Fibroblast of skin of right biceps (primary cell): ENCODE data around the gene NEURL2.

Experiments
- DNase-seq: peaks from one replicate; pipeline ENCODE4 v3.0.0-alpha.2; 2013

NEURL2 gene

DNA sequence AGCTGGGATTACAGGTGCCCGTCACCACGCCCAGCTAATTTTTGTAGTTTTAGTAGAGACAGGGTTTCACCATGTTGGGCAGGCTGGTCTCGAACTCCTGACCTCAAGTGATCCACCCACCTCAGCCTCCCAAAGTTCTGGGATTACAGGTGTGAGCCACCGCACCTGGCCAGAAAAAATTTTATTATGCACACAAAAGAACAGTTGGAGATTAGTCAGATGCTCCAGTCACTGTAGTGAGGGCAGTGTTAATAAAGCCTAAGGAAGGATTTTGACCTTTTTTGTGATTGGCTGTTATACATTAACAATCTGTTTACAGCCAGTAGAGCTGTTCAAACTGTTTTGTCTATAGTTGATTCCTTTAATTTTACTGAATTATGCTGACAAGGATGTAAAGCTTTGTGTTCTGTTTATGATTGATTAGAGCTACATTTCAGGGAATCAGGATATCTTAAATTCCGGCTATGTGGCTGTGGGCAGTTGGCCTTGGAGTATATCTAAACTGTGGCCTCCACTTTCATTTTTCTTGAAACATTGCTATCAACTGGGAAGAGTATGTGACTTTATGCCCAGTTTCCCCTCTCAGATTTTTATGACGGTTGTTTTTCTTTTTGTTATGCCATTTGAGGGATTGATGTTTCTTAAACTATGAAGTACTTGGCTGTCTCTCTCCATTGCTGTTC lies 23.7 kb downstream of the NEURL2 start:
- no peak for DNase-seq

DNA sequence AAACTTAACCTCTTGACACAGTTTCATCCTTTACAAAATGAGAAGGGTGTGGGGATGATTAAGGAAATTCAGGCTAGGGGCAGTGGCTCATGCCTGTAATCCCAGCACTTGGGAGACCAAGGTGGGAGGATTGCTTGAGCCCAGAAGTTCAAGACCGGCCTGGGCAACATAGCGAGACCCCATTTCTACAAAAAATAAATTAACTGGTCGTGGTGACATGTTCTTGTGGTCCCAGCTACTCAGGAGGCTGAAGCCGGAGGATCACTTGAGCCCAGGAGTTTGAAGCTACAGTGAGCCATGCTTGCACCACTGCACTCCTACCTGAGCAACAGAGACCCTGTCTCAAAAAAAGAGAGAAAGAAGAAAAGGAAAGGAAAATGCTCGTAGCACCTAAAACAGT lies 24.6 kb downstream of the NEURL2 start:
- DNase-seq = no peak

DNA sequence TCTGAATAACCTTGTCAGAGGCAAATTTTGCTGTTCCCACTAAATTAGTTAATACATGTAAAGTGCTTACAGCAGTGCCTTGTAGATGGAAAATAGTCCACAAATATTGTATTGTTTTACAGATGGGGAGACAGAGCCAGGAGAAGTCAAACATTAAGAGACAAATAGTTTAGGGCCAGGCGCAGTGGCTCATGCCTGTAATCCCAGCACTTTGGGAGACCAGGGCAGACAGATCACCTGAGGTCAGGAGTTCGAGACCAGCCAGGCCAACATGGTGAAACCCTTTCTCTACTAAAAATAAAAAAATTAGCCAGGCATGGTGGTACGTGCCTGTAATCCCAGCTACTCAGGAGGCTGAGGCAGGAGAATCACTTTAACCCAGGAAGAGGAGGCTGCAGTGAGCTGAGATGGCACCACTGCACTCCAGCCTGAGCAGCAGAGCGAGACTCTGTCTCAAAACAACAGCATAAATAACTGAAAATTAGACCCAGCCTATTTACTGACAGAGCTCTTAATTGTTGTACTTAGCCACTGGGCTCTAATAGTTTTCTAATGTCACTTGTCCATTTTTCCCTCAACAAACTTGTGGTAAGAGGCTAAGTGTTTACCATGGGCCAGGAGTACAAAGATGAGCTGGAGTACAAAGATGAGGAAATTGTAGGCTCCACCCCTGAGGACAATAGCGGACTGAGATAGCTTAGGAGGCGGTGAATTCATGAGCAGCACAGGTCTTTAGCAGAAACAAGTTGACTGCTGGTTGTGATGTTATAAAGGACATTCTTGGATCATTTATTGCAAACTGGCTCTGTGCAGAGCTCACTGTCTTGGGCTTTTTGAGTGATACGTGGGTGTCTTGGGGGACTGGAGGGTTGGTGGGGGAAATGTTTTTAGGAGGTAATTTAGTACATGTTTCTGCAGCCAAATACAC lies 27.2 kb downstream of the NEURL2 start:
- DNase-seq = no peak

DNA sequence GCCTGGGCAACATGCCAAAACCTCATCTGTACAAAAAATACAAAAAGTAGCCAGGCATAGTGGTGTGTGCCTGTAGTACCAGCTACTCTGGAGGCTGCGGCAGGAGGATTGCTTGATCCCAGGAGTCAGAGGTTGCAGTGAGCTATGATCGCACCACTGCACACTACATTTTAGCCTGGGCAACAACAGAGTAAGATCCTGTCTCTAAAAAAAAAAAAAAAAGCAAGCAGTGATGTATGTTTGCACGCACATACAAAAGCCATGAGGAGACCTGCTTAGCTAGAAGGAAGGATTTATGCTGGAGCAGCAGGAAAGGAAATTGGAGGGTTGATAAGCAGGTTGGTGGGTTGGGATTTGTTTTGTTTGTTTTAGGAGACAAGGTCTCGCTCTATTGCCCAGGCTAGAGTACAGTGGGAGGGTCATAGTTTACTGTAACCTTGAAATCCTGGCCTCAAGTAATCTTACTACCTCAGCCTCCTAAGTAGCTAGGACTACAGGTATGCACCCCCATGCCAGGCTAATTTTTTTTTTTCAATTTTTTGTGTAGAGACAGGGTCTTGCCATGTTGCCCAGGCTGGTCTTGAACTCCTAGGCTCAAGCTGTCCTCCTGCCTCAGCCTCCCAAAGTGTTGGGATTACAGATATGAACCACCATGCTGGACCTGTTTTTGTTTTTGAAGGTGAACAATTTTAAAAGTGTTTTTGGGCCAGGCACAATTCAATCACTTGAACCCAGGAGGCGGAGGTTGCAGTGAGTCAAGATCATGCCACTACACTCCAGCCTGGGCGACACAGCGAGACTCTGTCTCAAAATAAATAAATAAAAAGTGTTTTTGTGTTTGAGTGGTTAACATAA lies 29.6 kb downstream of the NEURL2 start:
- no peak for DNase-seq

DNA sequence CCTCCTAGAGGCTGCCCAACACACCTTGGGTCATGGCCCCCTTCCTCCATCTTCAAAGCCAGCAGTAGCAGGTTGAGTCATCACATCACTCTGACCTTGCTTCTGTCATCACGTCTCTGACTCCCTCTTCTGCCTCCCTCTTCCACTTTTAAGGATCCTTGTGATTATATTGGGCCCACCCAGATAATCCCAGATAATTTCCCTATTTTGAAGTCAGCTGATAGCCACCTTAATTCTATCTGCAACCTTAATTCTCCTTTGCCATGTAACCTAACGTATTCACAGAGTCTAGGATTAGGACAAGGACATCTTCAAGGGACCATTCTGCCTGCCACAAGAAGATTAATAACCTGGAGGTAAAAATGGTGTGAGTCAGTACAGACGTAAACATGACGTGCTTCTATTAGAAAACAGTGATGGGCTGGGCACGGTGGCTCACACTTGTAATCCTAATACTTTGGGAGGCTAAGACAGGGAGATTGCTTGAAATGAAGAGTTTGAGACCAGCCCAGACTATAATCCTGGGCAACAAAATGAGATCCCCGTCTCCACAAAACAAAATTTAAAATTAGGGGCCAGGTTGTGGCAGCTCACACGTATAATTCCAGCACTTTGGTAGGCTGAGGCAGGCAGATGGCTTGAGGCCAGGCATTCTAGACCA lies 30.3 kb downstream of the NEURL2 start:
- DNase-seq = no peak

DNA sequence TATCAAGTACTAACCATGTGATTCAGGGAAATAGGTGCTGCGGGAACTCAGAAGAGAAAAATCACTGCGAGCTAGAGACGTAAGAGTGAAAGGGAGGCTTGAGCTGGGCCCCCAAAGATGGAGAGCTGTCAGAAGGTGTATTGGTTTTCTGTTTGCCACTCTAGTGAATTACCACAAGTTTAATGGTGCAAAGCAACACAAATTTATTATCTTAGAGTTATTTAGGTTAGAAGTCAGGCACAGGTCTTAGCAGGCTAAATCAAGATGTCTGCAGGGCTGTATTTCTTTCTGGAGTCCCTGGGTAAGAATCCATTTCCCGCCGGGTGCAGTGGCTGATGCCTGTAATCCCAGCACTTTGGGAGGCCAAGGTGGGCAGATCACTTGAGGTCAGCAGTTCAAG lies 31.1 kb downstream of the NEURL2 start:
- DNase-seq = no peak

DNA sequence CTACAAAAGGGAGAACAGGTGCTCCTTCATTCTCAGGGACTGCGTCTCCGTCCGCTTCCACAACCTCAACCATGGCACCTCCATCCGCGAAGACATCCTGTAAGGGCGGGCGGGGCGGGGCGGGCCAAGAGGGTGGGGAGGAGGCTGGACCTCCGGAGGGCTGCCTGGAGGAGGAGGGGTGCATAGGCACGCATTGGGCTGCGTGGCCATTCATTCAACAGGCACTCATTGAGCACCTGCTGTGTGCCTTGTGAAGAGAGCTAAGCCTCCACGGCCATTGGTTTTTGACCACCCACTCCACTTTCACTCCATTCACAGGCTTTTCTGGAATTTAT lies 33.2 kb downstream of the NEURL2 start:
- DNase-seq = no peak

DNA sequence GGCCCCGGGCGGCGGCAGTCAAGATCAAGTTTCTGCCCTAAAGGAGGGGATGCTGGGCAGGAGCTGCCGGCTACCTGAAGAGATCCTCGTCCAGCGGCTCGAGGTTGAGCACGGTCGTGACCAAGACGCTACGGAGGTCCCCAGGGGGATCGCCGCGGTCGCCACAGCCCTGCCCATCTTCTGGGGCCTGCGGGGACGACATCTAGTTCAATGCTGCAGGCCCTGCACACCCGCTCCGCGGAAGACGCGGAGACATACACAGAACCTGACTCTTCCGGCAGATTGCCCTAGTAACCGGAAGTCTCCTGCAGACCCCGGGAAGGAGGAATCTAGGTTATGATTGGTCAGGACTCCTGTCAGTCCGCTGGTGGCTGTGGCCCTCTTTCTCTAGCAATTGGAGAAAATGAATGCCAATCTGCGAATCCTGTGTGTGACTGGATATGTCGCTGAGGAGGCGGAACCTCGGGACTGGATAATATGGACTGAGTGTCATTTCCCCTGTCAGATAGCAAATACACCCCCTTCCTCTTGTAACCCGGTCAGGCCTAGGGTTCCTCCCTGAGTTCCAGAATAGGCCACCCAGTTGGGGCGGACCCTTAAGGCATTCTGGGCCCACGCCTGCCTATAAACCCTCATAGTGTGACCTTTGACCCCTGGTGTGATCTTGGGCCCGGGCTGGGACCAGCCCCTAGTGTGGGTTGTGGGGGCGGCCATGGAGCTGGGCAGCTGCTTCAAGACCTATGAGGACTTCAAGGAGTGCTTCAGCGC lies 33.7 kb downstream of the NEURL2 start, which contains the start of the genes ACOT8 and ZSWIM3:
Gene ACOT8, minus strand, starts transcription at position 279 of the 768 bp plus-strand sequence. Its CDS starts 77 bp downstream, at position 202.
Gene ZSWIM3, plus strand, starts transcription at position 501 of the 768 bp plus-strand sequence. Its CDS starts 212 bp downstream, at position 713.
- DNase-seq = peak; percentile 100

DNA sequence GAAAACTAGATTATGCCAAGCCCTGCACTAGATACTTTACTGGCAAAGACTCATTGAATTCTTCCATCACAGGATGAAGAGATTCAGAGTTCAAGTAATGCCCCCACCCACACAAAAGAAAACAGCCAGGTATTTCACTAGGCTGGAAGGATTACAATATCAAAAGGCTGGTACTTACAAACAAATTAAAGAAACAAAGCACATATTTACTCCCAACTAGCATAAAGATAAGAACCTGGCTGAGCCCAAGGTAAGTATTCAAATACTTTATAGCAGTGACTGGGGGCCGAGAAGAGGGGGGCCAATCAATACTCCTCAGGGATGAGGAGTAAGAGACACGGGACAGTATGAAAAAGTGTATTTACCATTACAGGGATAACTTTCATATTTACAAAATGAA lies 37.5 kb downstream of the NEURL2 start:
- DNase-seq = no peak

DNA sequence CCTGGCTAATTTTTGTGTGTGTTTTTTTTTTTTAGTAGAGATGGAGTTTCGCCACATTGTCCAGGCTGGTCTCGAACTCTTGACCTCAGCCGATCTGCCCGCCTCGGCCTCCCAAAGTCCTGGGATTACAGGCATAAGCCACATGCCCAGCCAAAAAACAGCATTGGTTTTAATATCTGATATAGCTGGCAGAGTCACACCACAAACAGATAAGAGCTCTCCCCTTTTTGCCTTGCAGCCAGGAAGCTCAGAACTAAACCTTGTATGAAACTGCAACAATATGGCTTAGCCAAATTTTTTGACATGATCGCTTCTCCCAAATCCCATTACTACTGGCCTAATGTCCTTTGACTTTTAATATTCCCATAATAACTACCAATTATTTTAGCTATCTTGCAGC lies 38.7 kb downstream of the NEURL2 start:
- no peak for DNase-seq

DNA sequence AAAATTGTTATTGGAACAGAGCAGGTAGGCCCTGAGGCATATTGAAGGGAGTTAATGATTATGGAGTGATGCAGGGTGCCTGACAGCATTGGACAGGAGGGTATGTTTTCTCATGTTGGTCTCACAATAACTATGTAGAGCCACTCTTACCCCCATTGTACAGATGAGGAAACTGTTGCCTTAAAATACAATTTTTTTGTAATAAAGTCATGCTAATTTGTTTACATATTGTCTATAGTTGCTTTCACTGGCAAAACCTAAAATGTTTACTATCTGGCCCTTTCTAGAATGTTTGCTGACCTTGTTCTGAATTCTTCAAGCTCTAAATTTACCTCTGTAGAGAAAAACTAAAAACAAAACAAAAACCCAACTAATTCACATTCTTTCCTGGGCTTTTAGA lies 39.5 kb downstream of the NEURL2 start:
- DNase-seq = no peak

DNA sequence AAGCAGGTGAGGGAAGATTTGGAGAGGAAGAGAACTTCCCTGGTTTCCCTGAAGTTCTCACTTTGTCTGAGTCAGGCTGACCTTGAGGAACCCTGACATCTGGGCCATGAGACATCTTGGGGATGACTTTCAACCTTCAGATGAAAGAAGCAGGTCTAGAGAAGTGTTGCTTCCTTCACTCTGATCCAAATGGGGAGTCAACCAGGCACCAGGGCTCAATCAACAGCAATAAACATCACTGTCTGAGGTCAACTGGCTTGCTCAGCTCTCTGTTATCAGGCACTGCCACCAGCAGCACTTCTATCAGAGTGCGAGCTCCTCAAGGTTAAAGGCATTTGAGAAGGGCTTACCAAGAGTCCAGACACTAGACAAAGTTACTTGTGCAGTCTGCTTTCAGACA lies 40.1 kb downstream of the NEURL2 start:
- DNase-seq = no peak

DNA sequence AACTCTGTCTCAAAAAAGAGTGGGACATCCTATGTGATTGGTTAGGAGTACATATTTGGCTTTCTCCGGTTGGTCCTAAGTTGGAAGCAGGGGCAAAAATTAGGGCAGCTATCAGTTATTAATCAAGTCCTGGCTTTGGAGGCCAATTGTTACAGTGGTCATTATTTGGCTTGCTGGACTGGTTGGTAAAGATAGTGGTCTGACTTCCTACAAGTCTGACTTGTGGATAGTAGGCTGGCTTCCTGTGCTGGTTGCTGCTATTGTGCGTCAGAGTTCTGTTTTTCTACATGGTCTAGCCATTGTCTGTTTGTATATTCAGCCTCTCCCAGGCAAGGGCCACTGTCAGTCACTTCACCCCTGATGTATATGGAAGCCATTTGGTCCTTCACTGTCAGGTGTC lies 40.8 kb downstream of the NEURL2 start:
- DNase-seq = no peak

DNA sequence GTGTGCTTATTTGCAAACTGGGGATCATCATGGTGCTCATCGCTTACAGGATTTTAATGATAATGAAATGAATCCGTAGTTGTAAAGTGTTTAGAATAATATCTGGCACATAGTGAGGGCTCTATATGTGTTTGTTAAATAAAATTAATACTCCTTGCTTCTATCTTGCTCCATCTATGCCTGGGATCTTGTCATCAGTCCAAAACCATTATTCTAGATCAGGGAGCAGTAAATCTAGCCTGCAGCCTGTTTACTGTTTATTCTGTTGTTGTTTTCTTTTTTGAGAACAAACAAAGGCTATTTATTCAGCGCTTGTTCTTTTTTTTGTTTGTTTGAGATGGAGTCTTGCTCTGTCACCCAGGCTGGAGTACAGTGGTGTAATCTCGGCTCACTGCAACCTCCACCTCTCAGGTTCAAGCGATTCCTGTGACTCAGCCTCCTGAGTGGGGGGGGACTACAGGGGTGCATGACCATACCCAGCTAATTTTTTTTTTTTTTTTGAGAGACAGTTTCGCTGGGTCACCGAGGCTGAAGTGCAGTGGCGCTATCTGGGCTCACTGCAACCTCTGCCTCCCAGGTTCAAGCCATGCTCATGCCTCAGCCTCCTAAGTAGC lies 41.9 kb downstream of the NEURL2 start:
- no peak for DNase-seq

DNA sequence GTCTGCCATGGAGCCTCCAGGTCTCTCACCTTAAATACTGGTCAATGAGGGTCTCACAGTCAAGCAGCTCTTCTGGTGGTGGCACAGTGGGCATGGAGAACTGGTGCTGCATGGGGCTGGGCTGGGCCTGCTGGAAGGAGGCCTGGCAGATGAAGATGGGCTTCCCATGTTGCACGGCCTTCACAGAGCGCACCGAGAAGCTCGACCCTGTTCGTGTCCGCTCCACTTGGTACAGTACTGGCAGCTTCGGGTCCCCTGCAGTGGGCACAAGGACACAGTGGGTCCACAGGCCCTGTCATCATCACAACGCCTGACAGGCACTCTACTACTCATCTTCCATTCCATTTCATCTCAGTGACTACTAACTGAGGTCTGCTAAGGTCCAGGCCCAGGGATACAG lies 42.6 kb downstream of the NEURL2 start:
- no peak for DNase-seq

DNA sequence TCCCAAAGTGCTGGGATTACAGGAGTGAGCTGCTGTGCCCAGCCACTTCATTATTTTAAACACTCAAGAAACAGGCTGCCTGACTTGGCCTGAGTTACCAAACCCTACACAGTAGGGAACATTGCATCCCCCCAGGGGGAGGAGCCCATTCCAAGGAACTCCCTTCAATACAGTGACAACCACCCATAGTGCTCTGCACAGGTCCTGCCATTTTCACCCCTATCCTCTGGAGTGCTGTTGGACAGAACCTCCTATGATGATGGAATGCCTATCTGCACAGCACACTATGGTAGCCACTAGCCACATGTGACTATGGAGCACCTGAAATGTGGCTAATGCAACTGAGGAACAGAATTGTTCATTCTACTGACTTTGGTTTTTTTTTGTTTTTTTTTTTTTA lies 45.6 kb downstream of the NEURL2 start:
- DNase-seq = no peak

DNA sequence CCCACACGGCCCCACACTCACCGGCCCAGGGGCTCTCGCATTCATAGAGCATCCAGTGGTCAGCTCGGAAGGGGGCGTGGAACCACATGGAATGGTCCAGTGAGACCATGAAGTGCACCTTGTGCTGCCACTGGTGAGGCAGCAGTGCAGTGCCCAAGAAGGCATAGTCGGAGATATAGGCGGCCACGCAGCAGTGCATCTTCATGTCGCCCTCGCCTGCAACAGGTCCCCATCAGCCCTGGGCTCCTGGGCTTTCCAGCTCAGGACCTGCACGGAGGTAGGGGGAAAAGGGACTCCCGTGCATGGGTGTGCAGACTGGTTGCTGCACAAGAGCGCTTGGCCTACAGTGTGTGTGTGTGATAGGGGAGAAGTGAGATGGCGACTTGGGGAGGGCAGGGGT lies 47.5 kb downstream of the NEURL2 start:
- no peak for DNase-seq

DNA sequence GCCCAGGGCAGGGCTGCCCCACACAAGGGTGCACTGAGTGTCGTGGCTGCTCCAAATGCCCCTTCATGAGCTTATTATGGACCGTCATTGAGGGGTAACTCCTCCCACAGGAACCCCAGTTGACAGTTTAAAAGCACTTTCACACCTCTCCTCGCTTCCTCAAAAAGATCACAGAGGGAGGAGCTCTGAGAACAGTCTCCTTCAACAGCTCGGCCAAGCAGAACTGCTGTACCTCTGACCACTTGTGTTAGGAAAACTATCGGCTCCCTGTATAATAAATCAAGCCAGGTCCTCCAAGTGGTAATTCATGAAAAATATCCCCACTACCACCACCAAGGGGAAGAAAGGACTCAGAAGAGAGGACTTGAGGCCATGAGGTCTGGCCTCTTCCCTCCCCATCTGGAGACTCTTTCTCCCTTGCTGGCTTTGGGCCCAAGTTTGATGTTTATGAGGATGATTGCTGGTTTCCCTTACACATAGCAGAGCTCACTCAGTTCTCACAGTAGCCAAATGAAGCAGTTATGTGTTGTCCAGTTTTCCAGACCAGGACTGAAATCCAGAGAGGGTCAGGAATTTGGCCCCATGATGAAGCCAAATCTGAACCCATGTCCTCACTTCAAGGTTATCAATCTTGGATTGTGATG lies 48.7 kb downstream of the NEURL2 start:
- no peak for DNase-seq

DNA sequence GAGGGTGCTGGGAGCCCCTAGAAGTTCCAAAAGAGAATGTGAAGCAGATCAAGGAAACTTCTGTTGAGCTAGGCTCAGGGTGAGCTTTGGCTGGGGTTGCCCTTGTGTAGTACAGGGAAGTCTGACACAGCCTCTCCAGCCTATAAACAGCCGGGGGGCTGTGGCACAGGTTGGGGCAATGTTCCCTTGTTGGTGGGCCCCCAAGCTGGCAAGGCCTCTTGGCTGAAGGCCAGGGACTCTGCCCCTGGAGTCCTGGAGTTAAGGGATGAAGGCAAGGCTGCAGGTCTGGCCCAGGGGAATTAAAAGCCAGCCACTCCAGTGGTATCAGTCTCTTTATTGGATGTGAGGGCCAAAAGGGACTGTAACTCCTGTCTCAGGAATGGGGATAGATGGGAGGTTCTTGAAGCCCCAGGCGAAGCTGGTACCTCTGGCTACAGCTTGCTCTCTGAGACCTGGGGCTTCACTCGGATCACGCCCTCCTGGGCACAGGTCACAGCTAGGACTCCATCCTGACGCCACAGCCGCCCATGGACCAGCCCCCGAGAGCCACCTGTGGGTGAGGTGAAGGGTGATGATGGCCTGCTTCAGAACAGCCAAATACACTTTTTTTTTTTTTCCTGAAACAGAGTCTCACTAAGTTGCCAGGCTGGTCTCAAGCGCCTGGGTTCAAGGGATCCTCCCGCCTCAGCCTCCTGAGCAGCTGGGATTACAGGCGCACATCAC lies 49.4 kb downstream of the NEURL2 start:
- no peak for DNase-seq

DNA sequence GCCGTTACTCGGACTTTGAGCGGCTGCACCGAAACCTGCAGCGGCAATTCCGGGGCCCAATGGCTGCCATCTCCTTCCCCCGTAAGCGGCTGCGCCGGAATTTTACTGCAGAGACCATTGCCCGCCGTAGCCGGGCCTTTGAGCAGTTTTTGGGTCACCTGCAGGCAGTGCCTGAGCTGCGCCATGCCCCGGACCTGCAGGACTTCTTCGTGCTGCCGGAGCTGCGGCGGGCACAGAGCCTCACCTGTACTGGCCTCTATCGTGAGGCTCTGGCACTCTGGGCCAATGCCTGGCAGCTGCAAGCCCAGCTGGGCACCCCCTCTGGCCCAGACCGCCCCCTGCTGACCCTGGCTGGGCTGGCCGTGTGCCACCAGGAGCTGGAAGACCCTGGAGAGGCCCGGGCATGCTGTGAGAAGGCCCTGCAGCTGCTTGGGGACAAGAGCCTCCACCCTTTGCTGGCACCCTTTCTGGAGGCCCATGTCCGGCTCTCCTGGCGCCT lies 50.3 kb downstream of the NEURL2 start:
- DNase-seq = no peak
